ENCODE data around the gene DERL2. TPM values are rescaled to one million over a fixed set of nuclear protein-coding genes. Genes with fewer than 3 reads are reported as not detected.

The DERL2 gene
- total and polyA plus RNA-seq, 9 of the 15 experiments (the other 6 are each of a cell fraction or from before 2014, with no cell fraction given): 11.5 to 105 (median 30.7) TPM

GRCh38 chr17:5532581-5532980, 46.6 kb upstream of the DERL2 start:
- in situ Hi-C loops (cut with MboI) (no loop called here), intact Hi-C loops (cut with micrococcal nuclease) (no loop called here)
- FAIRE-seq (no peak), ATAC-seq (no peak), DNase-seq (ENCODE audit: extremely low read depth in 1 of 4, low spot score in 3 of 4) (no peak)
- Histone ChIP-seq H3K9me3 (replicated peaks; ENCODE audit: control insufficient read depth, insufficient read depth, low read depth, low read length) (no peaks in the 10 kb centered on the region), H3K4me1 (replicated peaks in 1 of 2; ENCODE audit: control insufficient read depth in 2 of 2, insufficient read depth in 2 of 2, low read length in 2 of 2) (no peaks in the 10 kb centered on the region; a peak in 1 of 5 replicates), H4K20me1 (replicated peaks; ENCODE audit: control insufficient read depth, insufficient read depth, low read length) (no peaks in the 10 kb centered on the region), H3K9ac (ENCODE audit: insufficient read depth in 1 of 2, low read depth in 2 of 2, low read length in 2 of 2) (no peak overlapping the region), H3K27ac (ENCODE audit: extremely low read depth, low read depth, low read length) (no peak overlapping the region), H3K4me3 (no peak overlapping the region), H3K36me3 (ENCODE audit: control insufficient read depth, insufficient read depth, low read length) (peaks cover 66% of the 10 kb centered on the region; the same call in 2 of the 3 replicates), H3K27me3 (ENCODE audit: control insufficient read depth in 2 of 2, insufficient read depth in 2 of 2, low read length in 2 of 2) (no peaks in the 10 kb centered on the region), H3K4me2 (ENCODE audit: insufficient read depth, low read length) (no peak overlapping the region), H3K79me2 (ENCODE audit: control insufficient read depth, insufficient read depth, low read length) (no peaks in the 10 kb centered on the region), H2AFZ (ENCODE audit: low read depth, low read length) (no peak overlapping the region), H3K9me1 (ENCODE audit: control insufficient read depth, insufficient read depth, low read length) (peaks cover 3% of the 10 kb centered on the region)
- no TSS peak for BruUV-seq (replicated peaks)
- CTCF ChIA-PET (ENCODE audit: low intra/inter-chr PET ratio): no interaction called here
- no peak for TF ChIP-seq ZKSCAN3 (CRISPR knock-in tag; IDR thresholded peaks at IDR 0.05)
- TF ChIP-seq ZBTB26 (CRISPR knock-in tag; IDR thresholded peaks at IDR 0.05): no peak
- no peak for TF ChIP-seq PYGO2 (tag; IDR thresholded peaks at IDR 0.05)
- no peak for TF ChIP-seq CTCFL (IDR thresholded peaks at IDR 0.05; ENCODE audit: borderline replicate concordance, insufficient read depth, low read depth, low read length, poor library complexity, severe bottlenecking)
- no peak for TF ChIP-seq DPF2 (IDR thresholded peaks at IDR 0.05)
- POLR2A ChIA-PET: interaction anchor here (0.6 kb wide), 1 partner anchor 170 kb away, joined by 4 read pairs; no protein-coding TSS in a partner anchor
- 100% methylated on average over 5 of the region's 8 CpGs for WGBS (ENCODE audit: insufficient coverage, low coverage, missing lambda C conversion rate)
